ENCODE data around the gene ATP9A.

ATP9A gene

GRCh38 chr20:51609251-51609650 is 158.9 kb downstream of the ATP9A start:
- no peak for DNase-seq (ENCODE audit: low read depth)
- no peak for TF ChIP-seq CTCF (conservative IDR thresholded peaks at IDR 0.05; ENCODE audit: low read depth, low read length)
- H3K4me3 ChIP-seq (ENCODE audit: low read depth, low read length), result no peak overlapping the region

GRCh38 chr20:51608061-51608460 is 160.1 kb downstream of the ATP9A start:
- no peak for DNase-seq (ENCODE audit: low read depth)
- no peak overlapping the region for H3K4me3 ChIP-seq (ENCODE audit: low read depth, low read length)
- no peak for TF ChIP-seq CTCF (conservative IDR thresholded peaks at IDR 0.05; ENCODE audit: low read depth, low read length)

GRCh38 chr20:51607170-51607569 is 161.0 kb downstream of the ATP9A start:
- DNase-seq (ENCODE audit: low read depth), result no peak
- no peak for TF ChIP-seq CTCF (conservative IDR thresholded peaks at IDR 0.05; ENCODE audit: low read depth, low read length)
- no peak overlapping the region for H3K4me3 ChIP-seq (ENCODE audit: low read depth, low read length)

- no peak for TF ChIP-seq CTCF (conservative IDR thresholded peaks at IDR 0.05; ENCODE audit: low read depth, low read length)
- DNase-seq (ENCODE audit: low read depth), result no peak
Measured at GRCh38 chr20:51604851-51605250, 163.3 kb downstream of the ATP9A start.

GRCh38 chr20:51602131-51602530 is 166.1 kb downstream of the ATP9A start:
- TF ChIP-seq CTCF (conservative IDR thresholded peaks at IDR 0.05; ENCODE audit: low read depth, low read length), result no peak
- H3K4me3 ChIP-seq (ENCODE audit: low read depth, low read length), result no peak overlapping the region
- DNase-seq (ENCODE audit: low read depth), result no peak

More at GRCh38 chr20:51604851-51605250, 163.3 kb downstream of the ATP9A start:
- no peak overlapping the region for H3K4me3 ChIP-seq (ENCODE audit: low read depth, low read length)

- H3K4me3 ChIP-seq (ENCODE audit: low read depth, low read length), result no peak overlapping the region
- no peak for DNase-seq (ENCODE audit: low read depth)
- TF ChIP-seq CTCF (conservative IDR thresholded peaks at IDR 0.05; ENCODE audit: low read depth, low read length), result no peak
Measured at GRCh38 chr20:51600950-51601349, 167.2 kb downstream of the ATP9A start.

- H3K4me3 ChIP-seq (ENCODE audit: low read depth, low read length), result no peak overlapping the region
- no peak for TF ChIP-seq CTCF (conservative IDR thresholded peaks at IDR 0.05; ENCODE audit: low read depth, low read length)
- DNase-seq (ENCODE audit: low read depth), result no peak
Measured at GRCh38 chr20:51600016-51600420, 168.2 kb downstream of the ATP9A start.

All from choroid plexus epithelial cell (primary cell).